MV-4-11 (cell line): ENCODE data around the gene KIF19.
"Not testable (repeated sequence)": the region's sequence is repeated elsewhere in the genome, so short reads cannot be mapped to it uniquely, and the experiment has no call there.

Source experiments
- DNase-seq: peaks from one replicate; lab custom pipeline; 2025; lab: John Stamatoyannopoulos, UW

The KIF19 gene, protein sequence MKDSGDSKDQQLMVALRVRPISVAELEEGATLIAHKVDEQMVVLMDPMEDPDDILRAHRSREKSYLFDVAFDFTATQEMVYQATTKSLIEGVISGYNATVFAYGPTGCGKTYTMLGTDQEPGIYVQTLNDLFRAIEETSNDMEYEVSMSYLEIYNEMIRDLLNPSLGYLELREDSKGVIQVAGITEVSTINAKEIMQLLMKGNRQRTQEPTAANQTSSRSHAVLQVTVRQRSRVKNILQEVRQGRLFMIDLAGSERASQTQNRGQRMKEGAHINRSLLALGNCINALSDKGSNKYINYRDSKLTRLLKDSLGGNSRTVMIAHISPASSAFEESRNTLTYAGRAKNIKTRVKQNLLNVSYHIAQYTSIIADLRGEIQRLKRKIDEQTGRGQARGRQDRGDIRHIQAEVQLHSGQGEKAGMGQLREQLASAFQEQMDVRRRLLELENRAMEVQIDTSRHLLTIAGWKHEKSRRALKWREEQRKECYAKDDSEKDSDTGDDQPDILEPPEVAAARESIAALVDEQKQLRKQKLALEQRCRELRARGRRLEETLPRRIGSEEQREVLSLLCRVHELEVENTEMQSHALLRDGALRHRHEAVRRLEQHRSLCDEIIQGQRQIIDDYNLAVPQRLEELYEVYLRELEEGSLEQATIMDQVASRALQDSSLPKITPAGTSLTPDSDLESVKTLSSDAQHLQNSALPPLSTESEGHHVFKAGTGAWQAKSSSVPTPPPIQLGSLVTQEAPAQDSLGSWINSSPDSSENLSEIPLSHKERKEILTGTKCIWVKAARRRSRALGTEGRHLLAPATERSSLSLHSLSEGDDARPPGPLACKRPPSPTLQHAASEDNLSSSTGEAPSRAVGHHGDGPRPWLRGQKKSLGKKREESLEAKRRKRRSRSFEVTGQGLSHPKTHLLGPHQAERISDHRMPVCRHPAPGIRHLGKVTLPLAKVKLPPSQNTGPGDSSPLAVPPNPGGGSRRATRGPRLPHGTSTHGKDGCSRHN

DNA sequence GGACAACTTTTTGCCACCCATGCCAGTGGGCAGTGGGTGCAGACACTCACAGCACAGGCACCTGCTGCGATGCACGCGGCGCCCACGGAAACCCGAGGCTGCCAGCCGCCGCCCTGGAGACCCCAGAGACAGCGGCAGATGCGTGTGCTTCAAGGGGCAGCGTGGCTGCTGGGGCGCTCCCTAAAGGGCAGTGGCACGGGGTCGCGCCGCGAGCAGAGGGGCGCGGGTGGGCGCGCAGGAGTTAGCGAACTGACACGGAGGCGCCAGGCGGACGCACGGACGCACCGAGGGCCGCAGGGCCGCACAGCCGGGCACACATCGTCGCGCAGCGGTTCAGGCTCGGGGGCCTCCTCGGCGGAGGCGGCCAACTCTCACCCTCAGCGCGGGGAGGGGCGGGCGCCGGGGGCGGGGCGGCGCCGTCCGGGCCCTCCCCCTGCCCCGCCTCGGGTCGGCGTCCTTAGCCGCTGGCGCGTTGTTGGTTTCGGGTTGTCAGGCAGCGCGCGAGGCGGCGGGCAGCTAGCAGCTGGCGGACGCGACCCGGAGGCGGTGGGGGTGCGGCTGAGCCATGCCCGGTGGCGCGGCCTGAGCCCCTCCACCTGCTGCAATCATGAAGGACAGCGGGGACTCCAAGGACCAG, at the start of gene KIF19:
Gene KIF19, plus strand, starts transcription at position 484 of the 637 bp plus-strand sequence. Its CDS starts 124 bp downstream, at position 608.
- peak; percentile 37 for DNase-seq

DNA sequence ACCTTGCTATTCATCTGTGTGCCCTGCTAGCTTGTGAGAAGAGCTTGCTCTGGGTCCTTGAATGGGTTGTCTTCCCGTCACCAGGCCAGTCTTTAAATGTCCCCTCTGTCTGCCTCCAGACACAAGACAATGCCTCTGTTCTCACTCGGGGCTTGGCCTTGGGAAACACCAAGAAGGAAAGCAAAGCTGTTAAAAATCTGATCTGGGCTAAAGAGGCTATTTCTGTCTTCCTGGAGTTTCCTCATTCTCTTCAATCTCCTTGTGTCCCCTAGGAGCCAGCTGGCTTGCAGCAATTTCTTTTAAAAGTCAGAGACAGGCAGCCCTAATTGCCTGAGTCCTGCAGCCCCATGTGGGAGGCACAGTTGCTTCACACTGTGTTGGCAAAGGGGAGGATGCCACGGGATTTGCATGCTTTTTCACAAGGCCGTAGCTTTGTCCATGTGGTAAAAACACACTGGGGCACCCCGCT, 49.5 kb upstream of the KIF19 start:
- peak; percentile 69 for DNase-seq

DNA sequence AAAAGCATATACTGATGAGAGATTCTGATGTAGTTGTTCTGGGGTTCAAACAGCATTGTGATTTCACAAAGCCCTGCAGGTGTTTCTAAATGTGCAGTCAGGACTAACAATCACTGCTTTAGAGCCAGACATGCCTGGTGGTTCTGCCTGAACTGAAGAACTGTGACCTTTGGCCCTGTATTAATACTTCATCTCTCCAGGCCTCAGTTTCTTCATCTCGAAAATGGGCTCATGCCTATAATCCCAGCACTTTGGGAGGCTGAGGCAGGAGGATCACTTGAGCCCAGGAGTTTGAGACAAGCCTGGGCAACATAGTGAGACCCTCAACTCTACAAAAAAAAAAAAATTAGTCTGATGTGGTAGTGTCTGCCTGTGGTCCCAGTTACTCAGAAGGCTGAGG, 48.1 kb upstream of the KIF19 start:
- DNase-seq = no peak

DNA sequence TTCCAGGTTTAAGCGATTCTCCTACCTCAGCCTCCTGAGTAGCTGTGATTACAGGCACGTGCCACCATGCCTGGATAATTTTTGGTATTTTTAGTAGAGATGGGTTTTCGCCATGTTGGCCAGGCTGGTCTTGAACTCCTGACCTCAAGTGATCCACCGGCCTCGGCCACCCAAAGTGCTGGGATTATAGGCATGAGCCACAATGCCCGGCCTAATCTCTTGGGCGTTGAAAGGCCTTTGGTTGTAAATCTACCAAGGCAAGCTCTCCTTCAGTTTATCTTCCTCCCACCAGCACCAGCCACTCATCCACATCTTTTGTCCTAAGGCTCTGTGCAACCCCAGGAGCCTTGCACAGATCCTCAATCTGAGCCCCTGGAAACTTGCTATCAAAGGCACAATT, 46.4 kb upstream of the KIF19 start:
- DNase-seq = not testable (repeated sequence)

DNA sequence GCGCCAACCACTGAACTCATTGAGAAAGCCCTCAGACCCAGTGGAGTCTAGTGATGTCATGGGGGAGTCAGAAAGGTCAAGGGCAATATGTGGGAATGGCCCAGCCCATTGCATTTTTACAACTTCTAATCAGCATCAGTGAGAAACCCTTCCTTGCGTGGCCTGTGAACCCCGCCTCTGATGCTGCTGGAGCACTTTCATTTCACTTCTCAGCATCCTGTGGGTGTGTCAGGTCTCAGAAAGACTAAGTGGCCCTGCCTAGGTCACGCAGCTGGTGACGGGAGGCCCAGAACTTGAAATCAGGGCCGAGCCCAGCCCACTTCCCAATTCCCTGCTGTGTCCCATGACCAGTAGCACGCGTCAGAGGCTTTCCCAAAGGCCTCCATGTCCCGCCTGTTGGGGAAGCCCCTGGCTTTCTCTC, 45.9 kb upstream of the KIF19 start:
- DNase-seq = peak; percentile 65

DNA sequence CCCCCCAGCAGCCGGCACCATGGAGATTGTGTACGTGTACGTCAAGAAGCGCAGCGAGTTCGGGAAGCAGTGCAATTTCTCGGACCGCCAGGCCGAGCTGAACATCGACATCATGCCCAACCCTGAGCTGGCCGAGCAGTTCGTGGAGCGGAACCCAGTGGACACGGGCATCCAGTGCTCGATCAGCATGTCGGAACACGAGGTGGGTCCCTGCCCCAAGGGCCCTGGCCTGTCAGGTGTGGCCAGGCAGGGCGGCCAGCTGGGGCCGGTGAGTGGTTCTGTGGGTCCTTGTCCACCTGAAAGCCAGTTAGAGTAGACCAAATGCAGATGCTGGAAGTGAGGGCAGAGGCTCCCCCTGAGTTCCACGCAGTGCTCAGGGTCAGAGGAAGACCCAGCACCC, 44.2 kb upstream of the KIF19 start:
- no peak for DNase-seq

DNA sequence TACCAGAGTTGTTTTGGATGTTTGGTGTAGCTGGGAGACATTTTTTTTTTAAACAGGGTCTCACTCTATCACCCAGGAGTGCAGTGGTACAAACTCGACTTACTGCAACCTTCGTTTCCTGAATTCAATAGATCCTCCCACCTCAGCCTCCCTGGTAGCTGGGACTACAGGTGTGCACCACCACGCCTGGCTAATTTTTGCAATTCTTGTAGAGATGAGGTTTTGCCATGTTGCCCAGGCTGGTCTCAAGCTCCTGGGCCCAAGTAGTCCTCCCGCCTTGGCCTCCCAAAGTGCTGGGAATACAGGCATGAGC, 43.8 kb upstream of the KIF19 start:
- DNase-seq = not testable (repeated sequence)

DNA sequence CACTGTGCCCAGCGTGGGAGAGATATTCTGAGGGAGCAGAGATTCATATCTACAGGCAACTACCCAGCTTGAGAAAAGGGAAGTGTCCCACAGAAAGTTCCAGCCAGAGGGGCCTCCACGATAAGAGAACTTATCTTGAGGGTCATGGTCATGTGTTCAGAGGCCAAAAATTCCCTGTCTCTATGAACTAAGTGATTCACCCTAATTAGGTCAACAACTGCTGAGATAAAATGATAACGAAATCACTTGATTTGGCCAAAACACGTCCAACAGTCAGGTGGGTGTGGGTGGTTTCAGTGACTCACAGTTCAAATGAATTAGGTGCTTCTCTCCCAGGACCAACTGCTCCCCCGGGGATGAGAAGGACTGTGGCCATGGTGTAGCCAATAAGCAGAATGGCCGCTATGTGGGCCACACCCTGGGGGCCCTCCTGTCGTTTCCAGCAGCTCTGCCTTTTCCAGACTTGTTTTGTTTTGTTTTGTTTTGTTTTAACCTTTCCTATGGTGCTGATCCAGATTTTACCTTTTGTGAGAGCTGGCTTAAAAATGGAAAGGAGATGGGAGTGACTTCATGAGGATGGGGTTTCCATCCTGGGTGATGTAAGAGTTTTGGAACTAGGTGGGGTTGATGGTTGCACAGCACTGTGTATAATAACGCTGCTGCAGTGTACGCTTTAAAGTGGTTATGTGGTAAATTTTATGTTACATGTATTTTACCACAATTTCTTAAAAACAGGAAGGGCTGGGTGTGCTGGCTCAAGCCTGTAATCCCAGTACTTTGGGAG, 43.2 kb upstream of the KIF19 start:
- DNase-seq = peak; percentile 79

DNA sequence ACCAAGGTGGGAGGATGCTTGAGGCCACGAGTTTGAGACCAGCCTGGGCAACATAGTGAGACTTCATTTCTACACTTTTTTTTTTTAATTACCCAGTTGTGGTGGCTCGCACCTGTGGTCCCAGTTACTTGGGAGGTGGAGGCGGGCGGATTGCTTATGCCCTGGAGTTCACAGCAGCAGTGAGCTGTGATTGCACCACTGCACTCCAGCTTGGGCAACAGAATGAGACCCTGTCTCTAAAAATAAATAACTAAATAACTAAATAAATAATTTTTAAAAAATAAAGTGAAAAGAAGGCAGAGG, 42.7 kb upstream of the KIF19 start:
- no peak for DNase-seq

DNA sequence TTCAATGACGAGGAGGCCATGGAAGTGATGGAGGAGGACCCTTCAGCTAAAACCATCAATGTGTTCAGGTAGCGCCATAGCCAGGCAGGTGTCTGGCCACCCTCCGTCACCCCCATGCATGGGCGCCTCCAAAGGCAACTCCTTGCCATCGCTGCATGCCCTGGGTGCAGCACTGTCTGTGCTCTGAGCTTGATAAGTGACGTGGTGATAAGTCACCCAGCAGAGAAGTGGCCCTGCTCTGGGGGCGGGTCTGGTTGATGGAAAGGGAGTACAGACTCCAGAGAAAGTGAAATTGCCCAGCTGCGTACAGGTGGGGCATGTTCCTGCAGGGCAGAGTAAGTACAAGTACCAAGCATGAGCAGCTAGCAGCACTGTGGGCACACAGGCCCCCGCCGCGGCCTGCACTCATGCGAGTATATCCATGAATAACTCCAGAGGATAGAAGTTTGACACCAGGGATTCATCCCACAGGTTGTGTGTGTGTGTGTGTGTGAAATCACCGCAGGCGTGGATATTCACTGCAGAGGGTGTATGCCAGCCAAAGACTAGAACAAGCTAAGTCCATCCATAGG, 38.9 kb upstream of the KIF19 start:
- no peak for DNase-seq

DNA sequence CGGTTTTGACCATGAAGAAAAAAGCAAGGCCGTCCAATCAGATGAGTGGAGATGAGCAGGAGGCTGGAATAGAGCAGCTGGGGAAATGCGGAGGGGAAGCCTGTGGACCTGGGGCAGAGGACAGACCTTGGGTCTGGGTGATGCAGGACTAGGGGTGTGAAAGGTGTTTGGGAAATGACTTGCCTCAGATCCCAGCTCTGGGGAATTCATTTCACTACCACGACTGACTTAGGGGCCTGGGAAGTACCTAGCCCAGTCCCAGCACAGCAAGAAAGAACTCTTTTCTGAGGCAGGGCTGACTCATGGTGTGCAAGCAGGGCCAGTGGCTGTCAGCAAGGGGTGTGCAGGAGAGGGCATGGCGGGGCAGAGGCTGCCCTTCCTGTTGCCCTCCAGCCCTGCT, 37.2 kb upstream of the KIF19 start:
- no peak for DNase-seq

DNA sequence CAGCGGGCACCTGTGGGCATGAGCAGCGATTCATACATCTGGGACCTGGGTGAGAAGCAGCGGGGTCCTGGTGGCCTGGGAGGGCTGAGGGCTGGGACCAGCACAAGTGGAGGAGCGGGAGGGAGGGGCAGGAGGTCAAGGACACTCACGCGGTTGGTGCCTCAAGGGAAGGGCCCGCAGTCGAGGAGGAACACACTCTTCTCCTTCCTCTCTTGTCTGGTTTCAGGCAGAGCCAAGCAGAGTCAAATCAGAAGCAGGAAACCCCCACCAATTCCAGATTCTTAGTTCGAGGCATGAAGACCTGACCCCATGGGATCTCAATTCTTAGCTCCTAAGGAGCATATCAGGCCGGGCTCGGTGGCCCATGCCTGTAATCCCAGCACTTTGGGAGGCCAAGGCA, 36.3 kb upstream of the KIF19 start:
- DNase-seq = no peak

DNA sequence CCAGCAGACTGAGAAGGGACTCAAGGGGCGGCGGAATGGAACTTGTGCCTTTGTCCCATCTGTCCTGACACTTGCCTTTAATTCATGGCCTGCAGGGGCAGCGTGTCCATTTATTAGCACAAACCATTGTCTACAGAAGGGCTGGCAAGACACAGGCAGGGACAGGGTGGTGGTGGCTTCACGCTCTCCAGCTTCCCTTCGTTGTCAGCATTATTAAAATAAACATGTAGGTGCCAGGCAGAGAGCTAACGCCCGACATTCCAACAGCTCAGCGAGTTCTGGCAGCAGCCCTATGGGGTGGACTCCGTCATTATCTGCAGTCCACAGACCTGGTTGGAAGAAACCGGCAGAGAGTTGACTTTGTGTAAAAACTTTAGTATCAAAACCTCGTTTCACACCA, 35.7 kb upstream of the KIF19 start:
- no peak for DNase-seq

DNA sequence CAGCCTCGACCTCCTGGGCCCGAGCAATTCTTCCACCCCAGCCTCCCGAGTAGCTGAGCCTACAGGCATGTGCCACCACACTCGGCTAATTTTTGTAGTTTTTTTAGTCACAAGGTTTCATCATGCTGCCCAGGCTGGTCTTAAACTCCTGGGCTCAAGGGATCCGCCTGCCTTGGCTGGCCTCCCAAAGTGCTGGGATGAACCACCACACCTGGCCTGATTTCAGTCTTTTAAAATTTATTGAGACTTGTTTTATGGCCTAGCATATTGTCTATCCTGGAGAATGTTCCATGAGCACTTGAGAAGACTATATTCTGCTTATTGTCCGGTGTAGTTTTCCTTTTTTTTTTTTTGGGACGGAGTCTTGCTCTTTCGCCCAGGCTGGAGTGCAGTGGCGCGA, 33.5 kb upstream of the KIF19 start:
- DNase-seq = no peak

DNA sequence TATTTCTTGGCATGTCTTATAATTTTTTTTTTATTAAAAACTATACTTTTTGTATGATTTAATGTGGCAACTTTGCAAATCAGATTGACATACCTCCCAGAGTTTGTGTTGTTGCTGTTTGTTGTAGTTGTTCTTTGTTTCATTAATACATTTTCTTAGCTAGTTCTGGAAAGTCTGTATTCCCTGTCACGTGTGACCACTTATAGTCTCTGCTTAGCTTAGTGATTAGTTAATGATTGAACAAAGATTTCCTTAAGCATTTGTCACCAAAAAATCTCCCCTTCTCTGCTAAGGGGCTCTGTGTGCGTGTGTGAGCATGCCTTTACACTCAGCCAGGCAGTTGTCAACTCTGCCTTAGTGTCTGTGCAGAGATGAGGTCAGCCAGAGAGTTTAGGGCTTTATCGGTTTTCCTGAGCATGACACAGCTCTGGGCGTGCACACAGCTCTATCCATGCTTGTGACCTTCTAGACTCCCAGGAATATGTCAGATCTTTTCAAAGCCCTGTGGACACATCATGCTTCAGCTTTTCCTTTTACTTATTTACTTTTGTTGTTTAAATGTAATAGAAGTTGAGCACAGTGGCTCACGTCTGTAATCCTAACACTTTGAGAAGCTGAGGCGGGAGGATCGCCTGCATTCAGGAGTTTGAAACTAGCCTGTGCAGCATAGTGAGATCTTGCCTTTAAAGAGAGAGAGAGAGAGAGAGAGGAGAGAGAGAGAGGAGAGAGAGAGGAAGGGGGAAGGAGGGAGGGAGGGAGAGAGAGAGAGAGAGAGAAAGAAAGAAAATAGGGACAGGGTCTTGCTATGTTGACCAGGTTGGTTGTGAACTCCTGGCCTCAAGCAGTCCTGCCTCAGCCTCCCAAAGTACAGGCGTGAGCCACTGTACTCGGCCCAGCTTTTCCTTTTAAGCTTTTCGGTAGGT, 30.1 kb upstream of the KIF19 start:
- DNase-seq = no peak

DNA sequence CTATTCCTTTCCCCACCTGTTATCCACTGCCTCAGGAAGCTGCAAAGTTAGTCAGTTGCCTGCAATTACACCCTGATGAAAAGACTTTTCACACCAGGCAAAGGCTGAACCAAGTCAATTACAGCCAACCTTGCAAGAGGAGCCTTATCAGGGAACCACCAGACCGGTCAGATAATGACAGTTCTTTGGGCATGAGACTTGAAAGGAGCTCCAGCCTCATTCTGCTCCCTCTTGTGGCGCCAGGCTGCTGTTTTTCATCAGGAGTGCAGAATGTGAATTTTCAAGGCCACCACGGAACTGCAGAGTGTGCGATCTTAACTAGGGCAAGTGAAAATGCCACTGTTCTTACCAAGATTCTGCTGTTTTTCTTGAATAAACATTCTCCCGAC, 29.5 kb upstream of the KIF19 start:
- DNase-seq = peak; percentile 53

DNA sequence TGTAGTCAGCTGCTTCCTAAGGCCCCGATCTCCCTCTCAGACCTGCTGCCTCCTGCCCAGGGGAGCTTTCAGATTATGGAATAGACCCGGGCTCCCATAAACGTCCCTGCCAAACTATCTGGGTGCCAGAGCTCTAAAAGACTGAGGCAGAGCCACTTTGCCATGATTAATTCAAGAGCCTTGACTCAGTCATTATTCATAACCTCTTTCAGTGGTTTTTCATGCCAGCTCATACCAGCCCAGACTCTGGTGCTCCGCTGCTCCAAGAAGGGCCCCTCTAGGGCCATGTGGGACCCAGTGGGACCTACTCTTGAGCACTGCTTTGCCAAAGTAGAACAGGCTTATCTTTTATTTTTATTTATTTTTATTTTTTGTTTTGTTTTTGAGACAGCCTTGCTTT, 28.1 kb upstream of the KIF19 start:
- DNase-seq = no peak

DNA sequence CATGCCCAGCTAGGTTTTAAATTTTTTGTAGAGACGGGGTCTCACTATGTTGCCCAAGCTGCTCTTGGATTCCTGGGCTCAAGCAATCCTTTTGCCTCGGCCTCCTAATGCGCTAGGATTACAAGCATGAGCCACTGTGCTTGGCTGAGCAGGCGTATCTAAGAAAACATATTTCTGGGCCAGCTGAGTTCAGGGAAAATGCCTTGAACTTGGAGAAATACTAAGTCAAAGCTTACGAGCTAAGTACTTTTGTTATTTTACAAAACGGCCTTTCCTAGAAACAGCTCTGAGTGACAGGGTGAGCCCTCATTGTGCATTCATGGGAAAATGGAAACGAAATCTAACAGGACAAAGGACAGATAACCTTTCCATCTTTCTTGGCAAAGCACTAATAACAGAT, 27.2 kb upstream of the KIF19 start:
- DNase-seq = no peak

DNA sequence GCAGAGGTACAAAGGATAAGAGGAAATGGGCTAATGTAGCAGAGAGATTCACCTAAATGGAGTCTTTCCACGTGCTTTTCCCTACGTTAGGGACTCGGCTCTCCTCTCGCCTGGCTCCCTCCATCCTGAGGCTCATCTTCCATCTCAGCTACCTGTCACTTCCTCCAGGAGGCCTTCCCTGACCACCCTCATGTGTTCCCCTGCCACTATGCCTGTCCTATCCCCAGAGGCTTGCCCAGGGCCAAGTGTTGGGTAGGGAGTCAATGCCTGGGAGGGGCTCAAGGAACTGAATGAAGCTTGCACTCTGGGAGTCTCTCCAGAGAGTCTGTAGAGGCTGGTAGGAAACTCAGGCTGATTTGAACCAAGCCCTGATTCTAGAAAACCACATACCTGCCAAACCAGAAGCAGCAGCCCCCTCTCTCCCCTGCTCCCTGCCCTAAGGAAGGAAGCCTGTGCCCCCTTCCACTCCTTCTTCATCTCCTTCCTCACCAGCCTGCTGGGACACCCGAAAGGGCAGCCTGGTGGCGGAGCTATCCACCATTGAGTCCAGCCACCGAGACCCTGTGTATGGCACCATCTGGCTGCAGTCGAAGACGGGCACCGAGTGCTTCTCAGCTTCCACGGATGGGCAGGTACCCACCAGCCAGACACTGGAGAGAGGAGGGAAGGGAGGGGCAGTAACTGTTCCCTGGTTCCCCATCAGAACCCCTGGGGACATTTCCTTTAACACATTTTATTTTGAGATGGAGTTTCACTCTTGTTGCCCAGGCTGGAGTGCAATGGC, 26.6 kb upstream of the KIF19 start:
- no peak for DNase-seq

DNA sequence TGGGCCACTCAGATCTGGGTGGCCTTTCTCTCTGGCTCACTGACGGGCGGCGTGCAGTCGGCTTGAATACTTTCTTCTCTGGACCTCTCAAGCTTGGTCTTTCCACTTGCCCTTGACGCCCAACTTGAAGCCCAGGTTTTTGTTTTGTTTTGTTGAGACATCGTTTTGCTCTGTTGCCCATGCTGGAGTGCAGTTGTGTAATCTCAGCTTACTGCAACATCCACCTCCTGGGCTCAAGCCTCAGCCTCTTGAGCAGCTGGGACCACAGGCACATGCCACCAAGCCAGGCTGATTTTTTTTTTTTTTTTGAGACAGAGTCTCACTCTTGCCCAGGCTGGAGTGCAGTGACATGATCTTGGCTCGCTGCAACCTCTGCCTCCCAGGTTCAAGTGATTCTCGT, 22.7 kb upstream of the KIF19 start:
- peak; percentile 83 for DNase-seq
